IMR-90 (cell line): ENCODE results near the gene METTL2B. TPM values are rescaled to one million over a fixed set of nuclear protein-coding genes. Genes with fewer than 3 reads are reported as not detected.

Experiments
- ATAC-seq: fragments of 200-7000 bp; cut with Tn5 transposase; 2 replicates; pipeline ENCODE4 v1.9.1; 2020; ENCODE audit warnings: low read depth, mild to moderate bottlenecking, moderate library complexity
- BruUV-seq: library from RNA; stranded (reverse); fragments of 400-500 nt; replicated peaks from 2 replicates; lab custom pipeline; 2021; lab: Mats Ljungman, UMichigan
- CTCF ChIA-PET: fragments of 300-600 bp; formaldehyde crosslinking; extraction: SDS; loops from one replicate; lab custom pipeline; 2021; ENCODE audit warnings: antibody characterized with exemption; lab: Yijun Ruan, JAX
- POLR2A ChIA-PET: fragments of 300-600 bp; sonication (Branson Sonifier 250); formaldehyde crosslinking; loops from one replicate; lab custom pipeline; 2022; ENCODE audit warnings: antibody characterized with exemption; ENCODE audit not compliant: unreplicated experiment; lab: Charles Lee
- DNase-seq: peaks from one replicate; pipeline ENCODE4 v3.0.0; 2013
- H2AFZ ChIP-seq: replicated peaks from 2 replicates; pipeline ENCODE3; 2013; ENCODE audit warnings: low read length, mild to moderate bottlenecking; ENCODE audit not compliant: poor library complexity
- H2AK5ac ChIP-seq: 2 replicates; pipeline ENCODE4 v1.6.1; 2013; ENCODE audit warnings: low read depth, low read length, inconsistent platforms
- H2AK9ac ChIP-seq: replicated peaks from 2 replicates; pipeline ENCODE3; 2013; ENCODE audit warnings: mild to moderate bottlenecking, low read depth, low read length, moderate library complexity; ENCODE audit not compliant: poor library complexity
- H2BK120ac ChIP-seq: 2 replicates; pipeline ENCODE4 v1.6.1; 2013; ENCODE audit warnings: low read depth, low read length, inconsistent platforms
- H2BK15ac ChIP-seq: 3 replicates; pipeline ENCODE4 v1.6.1; 2013; ENCODE audit warnings: low read depth, low read length, inconsistent platforms
- H2BK20ac ChIP-seq: 2 replicates; pipeline ENCODE4 v1.6.1; 2013; ENCODE audit warnings: low read depth, mild to moderate bottlenecking, inconsistent platforms, low read length, moderate library complexity
- H2BK5ac ChIP-seq: 2 replicates; pipeline ENCODE4 v1.6.1; 2013; ENCODE audit warnings: mild to moderate bottlenecking, low read depth, low read length, inconsistent platforms; ENCODE audit not compliant: poor library complexity, severe bottlenecking
- H3K14ac ChIP-seq: replicated peaks from 2 replicates; pipeline ENCODE4 v1.6.1; 2013; ENCODE audit warnings: low read depth, low read length, inconsistent platforms
- H3K18ac ChIP-seq: 2 replicates; pipeline ENCODE4 v1.6.1; 2013; ENCODE audit warnings: low read depth, low read length, control low read depth
- H3K23ac ChIP-seq: 2 replicates; pipeline ENCODE4 v1.6.1; 2013; ENCODE audit warnings: low read depth, low read length, inconsistent platforms
- H3K27ac ChIP-seq: 2 replicates; pipeline ENCODE4 v1.5.1; 2013; ENCODE audit warnings: mild to moderate bottlenecking, control low read depth, low read length; ENCODE audit not compliant: insufficient read depth
- H3K27me3 ChIP-seq: 2 replicates; pipeline ENCODE4 v1.6.1; 2013; ENCODE audit warnings: low read length; ENCODE audit not compliant: control insufficient read depth, insufficient read depth
- H3K36me3 ChIP-seq: 2 replicates; pipeline ENCODE4 v1.6.1; 2013; ENCODE audit warnings: low read length, mixed read lengths; ENCODE audit not compliant: control insufficient read depth, insufficient read depth
- H3K4ac ChIP-seq: 2 replicates; pipeline ENCODE4 v1.6.1; 2013; ENCODE audit warnings: low read depth, low read length, inconsistent platforms
- H3K4me1 ChIP-seq: 2 replicates; pipeline ENCODE4 v1.6.1; 2013; ENCODE audit warnings: low read length, mixed read lengths; ENCODE audit not compliant: control insufficient read depth, insufficient read depth
- H3K4me2 ChIP-seq: 2 replicates; pipeline ENCODE4 v1.6.1; 2013; ENCODE audit warnings: low read depth, mild to moderate bottlenecking, control low read depth, low read length, moderate library complexity
- H3K4me3 ChIP-seq: 2 replicates; pipeline ENCODE4 v1.5.1; 2013; ENCODE audit warnings: low read depth, mild to moderate bottlenecking, control low read depth, low read length, moderate library complexity; ENCODE audit not compliant: insufficient read depth
- H3K56ac ChIP-seq: 2 replicates; pipeline ENCODE4 v1.6.1; 2013; ENCODE audit warnings: low read length, inconsistent platforms; ENCODE audit not compliant: insufficient read depth; ENCODE audit errors: extremely low read depth
- H3K79me1 ChIP-seq, 2 experiments: 2 replicates each; pipeline ENCODE4 v1.6.1; 2013; ENCODE audit warnings: low read length in 2 of 2, inconsistent platforms in 1 of 2, low read depth in 1 of 2
- H3K9ac ChIP-seq: 2 replicates; pipeline ENCODE4 v1.6.1; 2013; ENCODE audit warnings: low read depth, low read length, control low read depth
- H3K9me1 ChIP-seq: 2 replicates; pipeline ENCODE4 v1.6.1; 2013; ENCODE audit warnings: low read length, inconsistent platforms; ENCODE audit not compliant: insufficient read depth
- H3K9me3 ChIP-seq: 2 replicates; pipeline ENCODE4 v1.6.1; 2013; ENCODE audit warnings: low read length; ENCODE audit not compliant: control insufficient read depth, insufficient read depth
- H4K20me1 ChIP-seq: 2 replicates; pipeline ENCODE4 v1.6.1; 2013; ENCODE audit warnings: low read length, inconsistent platforms; ENCODE audit not compliant: insufficient read depth
- H4K5ac ChIP-seq: 2 replicates; pipeline ENCODE4 v1.6.1; 2013; ENCODE audit warnings: mild to moderate bottlenecking, low read depth, low read length, control low read depth
- H4K8ac ChIP-seq, 2 experiments: 2 replicates each; pipeline ENCODE4 v1.6.1; 2013; ENCODE audit warnings: low read depth in 2 of 2, low read length in 2 of 2, control low read depth in 1 of 2, inconsistent platforms in 1 of 2
- H4K91ac ChIP-seq: 2 replicates; pipeline ENCODE4 v1.6.1; 2013; ENCODE audit warnings: low read depth, low read length, inconsistent platforms; ENCODE audit not compliant: insufficient read depth
- BHLHE40 ChIP-seq: fragments of 150-350 bp; IDR thresholded peaks from 2 replicates; pipeline ENCODE4 v1.6.1; 2016; ENCODE audit warnings: mild to moderate bottlenecking, low read depth, low read length
- CEBPB ChIP-seq: IDR thresholded peaks from 2 replicates; pipeline ENCODE4 v1.6.1; 2012; ENCODE audit warnings: low read depth, low read length, improper control_type of control experiment
- FOS ChIP-seq: fragments of 150-350 bp; IDR thresholded peaks from 2 replicates; pipeline ENCODE4 v1.6.1; 2016; ENCODE audit warnings: low read depth, low read length
- MAZ ChIP-seq: IDR thresholded peaks from 2 replicates; pipeline ENCODE4 v1.6.1; 2012; ENCODE audit warnings: low read depth, mild to moderate bottlenecking, low read length, improper control_type of control experiment, moderate library complexity, borderline replicate concordance
- MXI1 ChIP-seq: IDR thresholded peaks from 2 replicates; pipeline ENCODE4 v1.6.1; 2012; ENCODE audit warnings: low read depth, mild to moderate bottlenecking, low read length, moderate library complexity, borderline replicate concordance
- RAD21 ChIP-seq: IDR thresholded peaks from 2 replicates; pipeline ENCODE4 v1.6.1; 2012; ENCODE audit warnings: low read length, improper control_type of control experiment
- RCOR1 ChIP-seq: IDR thresholded peaks from 2 replicates; pipeline ENCODE4 v1.6.1; 2012; ENCODE audit warnings: mild to moderate bottlenecking, low read length, improper control_type of control experiment; ENCODE audit not compliant: insufficient replicate concordance
- RFX5 ChIP-seq: IDR thresholded peaks from 2 replicates; pipeline ENCODE4 v1.8.0; 2012; ENCODE audit warnings: low read depth, mild to moderate bottlenecking, low read length, moderate library complexity
- SMC3 ChIP-seq: fragments of 150-350 bp; IDR thresholded peaks from 2 replicates; pipeline ENCODE4 v1.6.1; 2016; ENCODE audit warnings: low read depth, mild to moderate bottlenecking, antibody characterized with exemption, low read length, moderate library complexity
- WGBS, 2 experiments: methylation state at CpG; one replicate each; pipeline versions ENCODE4 v1.1.5 to v1.1.7; 2013; ENCODE audit warnings: missing lambda C conversion rate in 2 of 2; ENCODE audit not compliant: insufficient read length in 1 of 2; ENCODE audit errors: extremely low coverage in 2 of 2; 5-methylcytosine and 5-hydroxymethylcytosine counted together
- dilution Hi-C: fragments of 300-500 bp; cut with HindIII; formaldehyde crosslinking; loops from one replicate; pipeline ENCODE4 v1.14.3; 2018; ENCODE audit warnings: low sequenced_read_pairs; ENCODE audit not compliant: unreplicated experiment
- in situ Hi-C: fragments of 300-500 bp; cut with MboI; formaldehyde crosslinking; loops from 3 replicates; pipeline ENCODE4 v1.14.3; 2019; ENCODE audit warnings: low sequenced_read_pairs, inconsistent platforms, mixed read lengths
- intact Hi-C: fragments of 100-400 bp; cut with micrococcal nuclease; formaldehyde crosslinking; loops from 2 replicates; pipeline ENCODE4 v1.10.0; 2022
- polyA plus RNA-seq, 3 experiments: library from polyadenylated mRNA; depleted of rRNA; stranded (reverse); fragments of >200 nt; gene quantifications; 2 replicates each; pipeline ENCODE4 v1.2.3, GENCODE V29; 2012; ENCODE audit warnings: low replicate concordance in 1 of 3
- total RNA-seq: library from RNA; depleted of rRNA; stranded (reverse); fragments of >200 nt; gene quantifications from 2 replicates; pipeline ENCODE4 v1.2.3, GENCODE V29; 2012
- TF ChIP-seq, protein P1 (sequence below): fragments of 150-350 bp; IDR thresholded peaks from 2 replicates; pipeline ENCODE4 v1.6.1; 2017; ENCODE audit warnings: mild to moderate bottlenecking, antibody characterized with exemption, low read length, low read depth
- TF ChIP-seq, protein P2 (sequence below): fragments of 150-350 bp; IDR thresholded peaks from 2 replicates; pipeline ENCODE4 v1.6.1; 2016; ENCODE audit warnings: low read depth, mild to moderate bottlenecking, low read length, moderate library complexity, borderline replicate concordance
- TF ChIP-seq, protein P3 (sequence below): conservative IDR thresholded peaks from 2 replicates; pipeline ENCODE4 v1.5.1; 2012; ENCODE audit warnings: mild to moderate bottlenecking, low read depth, low read length, improper control_type of control experiment

METTL2B gene
- total and polyA plus RNA-seq, 2 of the 4 experiments (the other 2 are of a cell fraction) = 18.0 to 34.2 TPM

DNA sequence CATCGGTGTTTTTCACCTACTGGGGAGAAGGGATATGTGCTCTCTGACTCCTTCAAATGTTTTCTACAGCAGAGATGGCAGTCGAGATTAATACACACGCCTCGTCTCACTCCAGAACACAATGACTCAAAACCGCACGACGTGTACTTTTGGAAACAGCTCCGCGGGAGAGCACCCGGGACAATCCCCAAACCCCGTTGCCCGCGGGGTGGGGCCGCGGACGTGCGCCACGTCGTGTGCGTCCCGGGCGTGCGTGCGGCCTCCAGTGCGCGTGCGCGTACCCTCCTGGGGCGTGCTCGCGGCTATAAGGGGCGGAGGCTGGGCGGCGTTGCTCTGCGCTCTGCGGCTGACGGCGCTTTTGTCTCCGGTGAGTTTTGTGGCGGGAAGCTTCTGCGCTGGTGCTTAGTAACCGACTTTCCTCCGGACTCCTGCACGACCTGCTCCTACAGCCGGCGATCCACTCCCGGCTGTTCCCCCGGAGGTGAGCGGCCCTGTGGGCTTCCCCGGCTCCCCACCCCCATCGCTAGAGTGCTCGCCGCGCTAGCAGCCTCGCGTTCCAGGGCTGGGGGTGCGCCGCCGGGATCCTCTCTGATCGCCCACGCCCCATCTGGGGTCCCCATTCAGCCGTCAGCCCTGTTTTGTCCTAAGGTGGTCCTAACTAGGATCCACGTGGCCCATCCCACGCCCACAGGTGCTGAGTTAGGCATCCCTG lies 20.8 kb upstream of the METTL2B start, which contains the start of gene HILPDA:
Gene HILPDA, plus strand, starts transcription at position 336 of the 712 bp plus-strand sequence. CDS start 1,391 bp downstream, outside the sequence.
- Histone ChIP-seq H2AK9ac (peak within 1 kb of the TSS; percentile 84), H3K36me3 (peaks cover 9% of the 10 kb centered on the region), H3K14ac (peak within 1 kb of the TSS; percentile 84), H2AK5ac (peak within 1 kb of the TSS; percentile 96), H4K8ac (peak within 1 kb of the TSS; percentile 90 to 94), H4K91ac (peak within 1 kb of the TSS; percentile 88), H4K20me1 (peaks cover 16% of the 10 kb centered on the region), H2BK20ac (peak within 1 kb of the TSS; percentile 61; the same call in 1 of the 2 replicates), H2BK15ac (peak within 1 kb of the TSS; percentile 91; the same call in 2 of the 3 replicates), H3K4me3 (peak within 1 kb of the TSS; percentile 82), H2BK120ac (peak within 1 kb of the TSS; percentile 83), H3K23ac (peak within 1 kb of the TSS; percentile 83), H3K9ac (peak within 1 kb of the TSS; percentile 92), H2BK5ac (peak within 1 kb of the TSS; percentile 94), H3K27ac (peak within 1 kb of the TSS; percentile 89), H3K9me3 (no peaks in the 10 kb centered on the region), H3K27me3 (no peaks in the 10 kb centered on the region; the same call in 1 of the 2 replicates), H3K79me1 (peaks cover 14 to 41% of the 10 kb centered on the region in 2 experiments; a peak in 3 of 4 replicates), H3K18ac (peak within 1 kb of the TSS; percentile 91), H3K4ac (peak within 1 kb of the TSS; percentile 89), H4K5ac (peak within 1 kb of the TSS; percentile 97), H3K9me1 (0 out of 2 replicates have a peak, but pooled peaks cover 6% of the 10 kb centered on the region), H3K56ac (peak within 1 kb of the TSS; percentile 82), H2AFZ (peak within 1 kb of the TSS; percentile 90), H3K4me2 (peak within 1 kb of the TSS; percentile 88), H3K4me1 (peaks cover 17% of the 10 kb centered on the region)
- POLR2A ChIA-PET = interaction anchor here (0.6 to 1.0 kb wide), 3 partner anchors 28 to 84 kb away, joined by 3 to 4 read pairs (median 3); no protein-coding TSS in a partner anchor
- peak; percentile 95 for DNase-seq
- in situ Hi-C loops = loop anchor here (25.0 kb wide), 1 partner anchor 432 kb away; no protein-coding TSS in a partner anchor
- intact Hi-C loops = no loop called here
- ATAC-seq = peak; percentile 92
- no TSS peak for BruUV-seq
- 0% methylated on average over 35 of the region's 64 CpGs; no CpG with 5 or more reads in 1 of the 2 experiments for WGBS, 2 experiments
- CTCF ChIA-PET = interaction anchor here (0.6 to 0.9 kb wide), 2 partner anchors 18 to 29 kb away, joined by 3 to 4 read pairs; no protein-coding TSS in a partner anchor
- dilution Hi-C loops = no loop called here
- TF ChIP-seq RAD21 (no peak), CEBPB (no peak), SMC3 (no peak), MXI1 (peak; percentile 75), RFX5 (no peak), MAZ (peak; percentile 89), RCOR1 (no peak), BHLHE40 (peak; percentile 86), FOS (0 out of 2 replicates have a peak, but pooled peaks have one; percentile 8)
- TF ChIP-seq, protein P1, sequence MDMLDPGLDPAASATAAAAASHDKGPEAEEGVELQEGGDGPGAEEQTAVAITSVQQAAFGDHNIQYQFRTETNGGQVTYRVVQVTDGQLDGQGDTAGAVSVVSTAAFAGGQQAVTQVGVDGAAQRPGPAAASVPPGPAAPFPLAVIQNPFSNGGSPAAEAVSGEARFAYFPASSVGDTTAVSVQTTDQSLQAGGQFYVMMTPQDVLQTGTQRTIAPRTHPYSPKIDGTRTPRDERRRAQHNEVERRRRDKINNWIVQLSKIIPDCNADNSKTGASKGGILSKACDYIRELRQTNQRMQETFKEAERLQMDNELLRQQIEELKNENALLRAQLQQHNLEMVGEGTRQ = 0 out of 2 replicates have a peak, but pooled peaks have one; percentile 9
- TF ChIP-seq, protein P2, sequence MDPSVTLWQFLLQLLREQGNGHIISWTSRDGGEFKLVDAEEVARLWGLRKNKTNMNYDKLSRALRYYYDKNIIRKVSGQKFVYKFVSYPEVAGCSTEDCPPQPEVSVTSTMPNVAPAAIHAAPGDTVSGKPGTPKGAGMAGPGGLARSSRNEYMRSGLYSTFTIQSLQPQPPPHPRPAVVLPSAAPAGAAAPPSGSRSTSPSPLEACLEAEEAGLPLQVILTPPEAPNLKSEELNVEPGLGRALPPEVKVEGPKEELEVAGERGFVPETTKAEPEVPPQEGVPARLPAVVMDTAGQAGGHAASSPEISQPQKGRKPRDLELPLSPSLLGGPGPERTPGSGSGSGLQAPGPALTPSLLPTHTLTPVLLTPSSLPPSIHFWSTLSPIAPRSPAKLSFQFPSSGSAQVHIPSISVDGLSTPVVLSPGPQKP = no peak
- TF ChIP-seq, protein P3, sequence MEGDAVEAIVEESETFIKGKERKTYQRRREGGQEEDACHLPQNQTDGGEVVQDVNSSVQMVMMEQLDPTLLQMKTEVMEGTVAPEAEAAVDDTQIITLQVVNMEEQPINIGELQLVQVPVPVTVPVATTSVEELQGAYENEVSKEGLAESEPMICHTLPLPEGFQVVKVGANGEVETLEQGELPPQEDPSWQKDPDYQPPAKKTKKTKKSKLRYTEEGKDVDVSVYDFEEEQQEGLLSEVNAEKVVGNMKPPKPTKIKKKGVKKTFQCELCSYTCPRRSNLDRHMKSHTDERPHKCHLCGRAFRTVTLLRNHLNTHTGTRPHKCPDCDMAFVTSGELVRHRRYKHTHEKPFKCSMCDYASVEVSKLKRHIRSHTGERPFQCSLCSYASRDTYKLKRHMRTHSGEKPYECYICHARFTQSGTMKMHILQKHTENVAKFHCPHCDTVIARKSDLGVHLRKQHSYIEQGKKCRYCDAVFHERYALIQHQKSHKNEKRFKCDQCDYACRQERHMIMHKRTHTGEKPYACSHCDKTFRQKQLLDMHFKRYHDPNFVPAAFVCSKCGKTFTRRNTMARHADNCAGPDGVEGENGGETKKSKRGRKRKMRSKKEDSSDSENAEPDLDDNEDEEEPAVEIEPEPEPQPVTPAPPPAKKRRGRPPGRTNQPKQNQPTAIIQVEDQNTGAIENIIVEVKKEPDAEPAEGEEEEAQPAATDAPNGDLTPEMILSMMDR = no peak
